C4-2B (cell line): ENCODE measurements around the gene ANKRD13A.
"Not testable (repeated sequence)": the region's sequence is repeated elsewhere in the genome, so short reads cannot be mapped to it uniquely, and the experiment has no call there.

Experiments
- H3K27ac ChIP-seq: fragments of 450-650 bp; 2 replicates; pipeline ENCODE4 v1.5.1; 2017
- CTCF ChIP-seq: fragments of 450-650 bp; conservative IDR thresholded peaks from 2 replicates; pipeline ENCODE4 v1.5.1; 2017; ENCODE audit warnings: mild to moderate bottlenecking
- ZFX ChIP-seq: fragments of 450-650 bp; IDR thresholded peaks from 2 replicates; pipeline ENCODE4 v1.6.1; 2017

Gene ANKRD13A

GRCh38 chr12:109983432-109984142, 15.6 kb upstream of the ANKRD13A start:
- no peak overlapping the region for H3K27ac ChIP-seq
- TF ChIP-seq CTCF (no peak), ZFX (no peak)

GRCh38 chr12:109986236-109986635, 13.0 kb upstream of the ANKRD13A start:
- not testable (repeated sequence) for H3K27ac ChIP-seq

GRCh38 chr12:109987615-109988014, 11.6 kb upstream of the ANKRD13A start:
- TF ChIP-seq ZFX = no peak
- no peak for TF ChIP-seq CTCF
- H3K27ac ChIP-seq = no peak overlapping the region

- no peak overlapping the region for H3K27ac ChIP-seq
- TF ChIP-seq ZFX (no peak), CTCF (no peak)
These were observed 11.0 kb upstream of the ANKRD13A start for GRCh38 chr12:109988274-109988673.

- no peak overlapping the region for H3K27ac ChIP-seq
- TF ChIP-seq CTCF (no peak), ZFX (no peak)
These were observed 10.3 kb upstream of the ANKRD13A start for GRCh38 chr12:109988903-109989302.

- TF ChIP-seq CTCF = no peak
- TF ChIP-seq ZFX = no peak
- H3K27ac ChIP-seq = no peak overlapping the region
These were observed 9.8 kb upstream of the ANKRD13A start for GRCh38 chr12:109989380-109989779.

GRCh38 chr12:109991586-109991985, 7.6 kb upstream of the ANKRD13A start:
- H3K27ac ChIP-seq = no peak overlapping the region
- TF ChIP-seq ZFX (no peak), CTCF (no peak)

GRCh38 chr12:109993091-109993490, 6.1 kb upstream of the ANKRD13A start:
- no peak for TF ChIP-seq ZFX
- TF ChIP-seq CTCF = no peak
- H3K27ac ChIP-seq = no peak overlapping the region
